Vagina (tissue), 2 donors: ENCODE results near the gene IQGAP3. TPM values are rescaled to one million over a fixed set of nuclear protein-coding genes. Genes with fewer than 3 reads are reported as not detected.

Experiments used
- DNase-seq, 2 donors: peaks; one replicate each; pipeline ENCODE4 v3.0.0-alpha.2; 2017; ENCODE audit errors: extremely low spot score in 2 of 2
- H3K27ac ChIP-seq: fragments of 200-600 bp; sonication (generic); one replicate; pipeline ENCODE4 v1.5.1; 2019
- H3K27me3 ChIP-seq: fragments of 200-600 bp; sonication (generic); one replicate; pipeline ENCODE4 v1.5.1; 2019
- H3K36me3 ChIP-seq, 2 donors: fragments of 200-600 bp; sonication (generic); one replicate each; pipeline ENCODE4 v1.5.1; 2017 to 2019
- H3K4me1 ChIP-seq: fragments of 200-600 bp; sonication (generic); one replicate; pipeline ENCODE4 v1.5.1; 2019
- H3K4me3 ChIP-seq, 2 donors: fragments of 200-600 bp; sonication (generic); 1 replicate in 1 of 2; 2 replicates in 1 of 2; pipeline ENCODE4 v1.5.1; 2016 to 2019
- H3K9me3 ChIP-seq: fragments of 200-600 bp; sonication (generic); one replicate; pipeline ENCODE4 v1.5.1; 2019
- POLR2A ChIP-seq, 2 donors: fragments of 450-650 bp; IDR thresholded peaks; one replicate each; pipeline ENCODE4 v1.6.1; 2017; ENCODE audit warnings: antibody characterized with exemption in 2 of 2, mild to moderate bottlenecking in 2 of 2, moderate library complexity in 2 of 2
- POLR2AphosphoS5 ChIP-seq, 2 donors: sonication (generic); formaldehyde crosslinking; IDR thresholded peaks; one replicate each; pipeline ENCODE4 v1.9.0; 2017; ENCODE audit warnings: antibody characterized with exemption in 2 of 2, mild to moderate bottlenecking in 2 of 2, low read depth in 1 of 2; ENCODE audit not compliant: insufficient read depth in 1 of 2
- intact Hi-C: fragments of 100-400 bp; cut with DNase I; formaldehyde crosslinking; loops from one replicate; pipeline ENCODE4 v1.15.1; 2023
- total RNA-seq: library from RNA; depleted of rRNA; stranded (reverse); fragments of >200 nt; gene quantifications from one replicate; pipeline ENCODE4 v1.2.3, GENCODE V29; 2016
- TF ChIP-seq, protein P1 (sequence below), 3 experiments: fragments of 450-650 bp in 2 of 3; fragments of 200-600 bp in 1 of 3; sonication (generic) in 1 of 3; IDR thresholded peaks; one replicate each; pipeline ENCODE4 v1.5.1; 2017 to 2019; ENCODE audit warnings: antibody characterized with exemption in 3 of 3, mild to moderate bottlenecking in 2 of 3, moderate library complexity in 2 of 3

Gene IQGAP3
- total RNA-seq, 1 donor from 2014 or later: 2.9 TPM

- intact Hi-C loops: loop anchor here (10.0 kb wide), 2 partner anchors 72 to 202 kb away; no protein-coding TSS in a partner anchor
- Histone ChIP-seq H3K36me3 (no peaks in the 10 kb centered on the region), H3K4me3 (no peak overlapping the region), H3K4me1 (peaks cover 7% of the 10 kb centered on the region), H3K27me3 (no peaks in the 10 kb centered on the region), H3K27ac (no peak overlapping the region), H3K9me3 (no peaks in the 10 kb centered on the region)
- no peak for DNase-seq
- TF ChIP-seq POLR2A (IDR thresholded peaks at IDR 0.05) (no peak), POLR2AphosphoS5 (IDR thresholded peaks at IDR 0.05; ENCODE audit: insufficient read depth in 1 of 2, low read depth in 1 of 2) (no peak)
- TF ChIP-seq, protein P1, sequence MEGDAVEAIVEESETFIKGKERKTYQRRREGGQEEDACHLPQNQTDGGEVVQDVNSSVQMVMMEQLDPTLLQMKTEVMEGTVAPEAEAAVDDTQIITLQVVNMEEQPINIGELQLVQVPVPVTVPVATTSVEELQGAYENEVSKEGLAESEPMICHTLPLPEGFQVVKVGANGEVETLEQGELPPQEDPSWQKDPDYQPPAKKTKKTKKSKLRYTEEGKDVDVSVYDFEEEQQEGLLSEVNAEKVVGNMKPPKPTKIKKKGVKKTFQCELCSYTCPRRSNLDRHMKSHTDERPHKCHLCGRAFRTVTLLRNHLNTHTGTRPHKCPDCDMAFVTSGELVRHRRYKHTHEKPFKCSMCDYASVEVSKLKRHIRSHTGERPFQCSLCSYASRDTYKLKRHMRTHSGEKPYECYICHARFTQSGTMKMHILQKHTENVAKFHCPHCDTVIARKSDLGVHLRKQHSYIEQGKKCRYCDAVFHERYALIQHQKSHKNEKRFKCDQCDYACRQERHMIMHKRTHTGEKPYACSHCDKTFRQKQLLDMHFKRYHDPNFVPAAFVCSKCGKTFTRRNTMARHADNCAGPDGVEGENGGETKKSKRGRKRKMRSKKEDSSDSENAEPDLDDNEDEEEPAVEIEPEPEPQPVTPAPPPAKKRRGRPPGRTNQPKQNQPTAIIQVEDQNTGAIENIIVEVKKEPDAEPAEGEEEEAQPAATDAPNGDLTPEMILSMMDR (IDR thresholded peaks at IDR 0.05): no peak
Measured at GRCh38 chr1:156586323-156586722, 14.0 kb upstream of the IQGAP3 start.

DNA sequence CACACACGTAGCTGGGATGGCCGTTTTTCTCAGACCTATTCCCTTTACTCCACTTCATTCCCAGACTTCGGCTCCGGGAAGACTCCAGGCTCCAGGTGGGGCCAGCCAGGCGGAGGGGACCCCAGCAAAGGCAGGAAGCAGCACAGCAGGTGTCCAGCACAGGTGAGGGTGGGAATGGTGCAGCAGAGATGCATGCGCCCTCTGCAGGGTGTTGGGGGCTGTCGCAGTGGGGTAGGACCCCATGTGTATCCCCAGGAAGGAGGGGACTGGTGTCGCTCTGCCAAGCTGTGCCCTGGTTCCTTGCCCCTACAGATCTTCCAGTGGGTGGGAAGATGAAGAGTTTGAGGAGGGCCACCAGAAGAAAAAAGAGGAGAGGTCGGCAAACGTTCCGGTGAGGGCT is 12.4 kb upstream of the IQGAP3 start:
- Histone ChIP-seq H3K9me3 (no peaks in the 10 kb centered on the region), H3K4me1 (no peaks in the 10 kb centered on the region), H3K36me3 (no peaks in the 10 kb centered on the region), H3K4me3 (no peak overlapping the region), H3K27me3 (no peaks in the 10 kb centered on the region), H3K27ac (no peak overlapping the region)
- intact Hi-C loops: loop anchor here (5.0 to 10.0 kb wide), 3 partner anchors 70 to 200 kb away; no protein-coding TSS in a partner anchor
- no peak for TF ChIP-seq POLR2AphosphoS5 (IDR thresholded peaks at IDR 0.05; ENCODE audit: insufficient read depth in 1 of 2, low read depth in 1 of 2)
- TF ChIP-seq, protein P1 (IDR thresholded peaks at IDR 0.05): no peak
- TF ChIP-seq POLR2A (IDR thresholded peaks at IDR 0.05): no peak
- no peak for DNase-seq

- Histone ChIP-seq H3K36me3 (no peaks in the 10 kb centered on the region), H3K4me1 (no peaks in the 10 kb centered on the region), H3K27ac (no peak overlapping the region), H3K4me3 (no peak overlapping the region), H3K9me3 (no peaks in the 10 kb centered on the region), H3K27me3 (no peaks in the 10 kb centered on the region)
- no peak for DNase-seq
- intact Hi-C loops: loop anchor here (5.0 to 10.0 kb wide), 3 partner anchors 69 to 199 kb away; no protein-coding TSS in a partner anchor
- no peak for TF ChIP-seq POLR2AphosphoS5 (IDR thresholded peaks at IDR 0.05; ENCODE audit: insufficient read depth in 1 of 2, low read depth in 1 of 2)
- TF ChIP-seq, protein P1 (IDR thresholded peaks at IDR 0.05): peak; percentile 84 to 92 (median 90)
- TF ChIP-seq POLR2A (IDR thresholded peaks at IDR 0.05): no peak
Measured at GRCh38 chr1:156583821-156584622, 11.7 kb upstream of the IQGAP3 start.

GRCh38 chr1:156582388-156583017 is 10.1 kb upstream of the IQGAP3 start:
- H3K27me3 ChIP-seq: no peaks in the 10 kb centered on the region
- no peak for DNase-seq
- H3K4me3 ChIP-seq: no peak overlapping the region
- TF ChIP-seq, protein P1 (IDR thresholded peaks at IDR 0.05): no peak
- TF ChIP-seq POLR2AphosphoS5 (IDR thresholded peaks at IDR 0.05; ENCODE audit: insufficient read depth in 1 of 2, low read depth in 1 of 2) (no peak), POLR2A (IDR thresholded peaks at IDR 0.05) (no peak)
- H3K4me1 ChIP-seq: no peaks in the 10 kb centered on the region
- no peaks in the 10 kb centered on the region for H3K36me3 ChIP-seq
- intact Hi-C loops: loop anchor here (5.0 to 10.0 kb wide), 3 partner anchors 68 to 198 kb away; no protein-coding TSS in a partner anchor
- H3K27ac ChIP-seq: no peak overlapping the region
- no peaks in the 10 kb centered on the region for H3K9me3 ChIP-seq
